ENCODE measurements around the gene FTSJ3. TPM values are rescaled to one million over a fixed set of nuclear protein-coding genes. Genes with fewer than 3 reads are reported as not detected.

Gene FTSJ3
- total RNA-seq, 1 experiment from 2014 or later, result 80.3 TPM

GRCh38 chr17:63845509-63845908 is 18.0 kb upstream of the FTSJ3 start:
- Mint-ChIP-seq H3K9me3 (peaks cover 8 to 15% of the 10 kb centered on the region in 2 experiments), H3K27me3 (ENCODE audit: low read depth) (peaks cover 50% of the 10 kb centered on the region), H3K27ac (no peak overlapping the region), H3K4me3 (no peak overlapping the region), H3K36me3 (ENCODE audit: insufficient read depth in 1 of 3, low read depth in 3 of 3) (peaks cover 0 to 16% (median 3%) of the 10 kb centered on the region in 3 experiments; a peak in 4 of 7 replicates), H3K4me1 (peaks cover 12 to 22% of the 10 kb centered on the region in 2 experiments)
- H2BK12ac ChIP-seq (ENCODE audit: insufficient read length, low read depth, low read length), result no peak overlapping the region
- H3K23ac ChIP-seq (ENCODE audit: insufficient read length, low read depth, low read length), result no peak overlapping the region
- no peaks in the 10 kb centered on the region for H3K9me3 ChIP-seq (ENCODE audit: control insufficient read depth, low read depth, low read length)
- H4K20me1 ChIP-seq (ENCODE audit: control insufficient read depth, insufficient read depth, insufficient read length), result no peaks in the 10 kb centered on the region
- peaks cover 10% of the 10 kb centered on the region for H3K23me2 ChIP-seq (ENCODE audit: insufficient read length, low read depth, low read length, poor library complexity, severe bottlenecking)
- H3K56ac ChIP-seq (ENCODE audit: insufficient read length, low read depth, low read length), result no peak overlapping the region
- no peak overlapping the region for H3K14ac ChIP-seq (ENCODE audit: insufficient read depth, low read length)
- no peak overlapping the region for H2AK5ac ChIP-seq (ENCODE audit: insufficient read length, low read length)
- H3T11ph ChIP-seq (ENCODE audit: low read length), result no peak overlapping the region
- no peak for TF ChIP-seq CTCF (conservative IDR thresholded peaks at IDR 0.05)
- H4K5ac ChIP-seq (ENCODE audit: insufficient read length, low read depth, low read length), result no peak overlapping the region
- H2BK120ac ChIP-seq (ENCODE audit: low read depth, low read length, poor library complexity, severe bottlenecking), result no peak overlapping the region
- no peak overlapping the region for H3K18ac ChIP-seq (ENCODE audit: insufficient read length, low read depth, low read length)
- H3K27me3 ChIP-seq (ENCODE audit: insufficient read depth, low read length), result peaks cover 4% of the 10 kb centered on the region; the same call in 1 of the 2 replicates
- no peak for DNase-seq
- H2BK15ac ChIP-seq (ENCODE audit: low read depth, low read length), result no peak overlapping the region
- H3K9ac ChIP-seq (ENCODE audit: extremely low read depth, insufficient read length, low read length), result no peak overlapping the region
- H2BK5ac ChIP-seq (ENCODE audit: insufficient read length, low read length), result no peak overlapping the region
- H2BK20ac ChIP-seq (ENCODE audit: low read depth, low read length, poor library complexity, severe bottlenecking), result no peak overlapping the region
- H3K4me1 ChIP-seq (ENCODE audit: insufficient read depth, low read length), result no peaks in the 10 kb centered on the region; the same call in 1 of the 2 replicates
- no peaks in the 10 kb centered on the region for H3K79me1 ChIP-seq (ENCODE audit: insufficient read depth, low read depth, low read length, poor library complexity, severe bottlenecking)
- no peak overlapping the region for H2AFZ ChIP-seq (ENCODE audit: low read length)
- no peak overlapping the region for H4K8ac ChIP-seq (replicated peaks; ENCODE audit: insufficient read length, low read depth, low read length)
- peaks cover 3% of the 10 kb centered on the region; the same call in 1 of the 2 replicates for H3K79me2 ChIP-seq (ENCODE audit: insufficient read depth, low read length)
- no peak overlapping the region for H3K4me2 ChIP-seq (ENCODE audit: insufficient read depth, insufficient read length, low read length)
- no CpG with 5 or more reads among the region's 1 CpG for WGBS (ENCODE audit: extremely low coverage, insufficient read length, low lambda C conversion rate)
- H3K4ac ChIP-seq (ENCODE audit: low read depth, low read length), result no peak overlapping the region
- no peak overlapping the region for H3K27ac ChIP-seq (ENCODE audit: insufficient read length, low read depth, low read length)
- no peak overlapping the region for H4K91ac ChIP-seq (ENCODE audit: insufficient read length, low read depth, low read length)
